Prostate gland (tissue), 2 donors: ENCODE measurements around the gene LPCAT3.

Experiments used
- CTCF ChIP-seq, 4 experiments: fragments of 200-600 bp in 2 of 4; fragments of 450-650 bp in 2 of 4; sonication (generic) in 2 of 4; IDR thresholded peaks; 1 replicate in 3 of 4; 2 replicates in 1 of 4; pipeline ENCODE4 v1.5.1; 2016 to 2019; ENCODE audit warnings: antibody characterized with exemption in 4 of 4, mild to moderate bottlenecking in 2 of 4, moderate library complexity in 2 of 4
- POLR2A ChIP-seq: fragments of 450-650 bp; IDR thresholded peaks from one replicate; pipeline ENCODE4 v1.6.1; 2016; ENCODE audit warnings: antibody characterized with exemption, mild to moderate bottlenecking

GRCh38 chr12:6955108-6956020, 62.9 kb downstream of the LPCAT3 start:
- TF ChIP-seq CTCF (IDR thresholded peaks at IDR 0.05) (no peak), POLR2A (no peak)
